HepG2 (cell line): ENCODE data around the gene SULT1C4. TPM values are rescaled to one million over a fixed set of nuclear protein-coding genes. Genes with fewer than 3 reads are reported as not detected.

Experiments
- FOXJ3 ChIP-seq: sonication (generic); formaldehyde crosslinking; IDR thresholded peaks from 2 replicates; pipeline ENCODE4 v1.4.0; 2020; ENCODE audit warnings: missing genetic modification reagents, mild to moderate bottlenecking, borderline replicate concordance
- HHEX ChIP-seq: IDR thresholded peaks from 2 replicates; pipeline ENCODE4 v1.6.1; 2016; ENCODE audit warnings: control low read depth
- KDM3A ChIP-seq: IDR thresholded peaks from 2 replicates; pipeline ENCODE4 v1.6.1; 2018; ENCODE audit warnings: low read depth, missing compliant biosample characterization
- RFX3 ChIP-seq: IDR thresholded peaks from 2 replicates; pipeline ENCODE4 v1.6.1; 2016; ENCODE audit warnings: missing biosample characterization, missing genetic modification reagents
- SMAD1 ChIP-seq: sonication (generic); formaldehyde crosslinking; IDR thresholded peaks from 2 replicates; pipeline ENCODE4 v1.4.0; 2020; ENCODE audit warnings: missing genetic modification reagents, low read depth, mild to moderate bottlenecking, borderline replicate concordance
- SP5 ChIP-seq: IDR thresholded peaks from 2 replicates; pipeline ENCODE4 v1.6.1; 2016; ENCODE audit warnings: low read depth, borderline replicate concordance
- TRIM24 ChIP-seq: sonication (generic); formaldehyde crosslinking; IDR thresholded peaks from 2 replicates; pipeline ENCODE4 v1.8.0; 2022; ENCODE audit warnings: mild to moderate bottlenecking, missing genetic modification reagents
- ZNF33A ChIP-seq: sonication (generic); formaldehyde crosslinking; IDR thresholded peaks from 2 replicates; pipeline ENCODE4 v1.5.1; 2020; ENCODE audit warnings: missing genetic modification reagents, mild to moderate bottlenecking, moderate library complexity, borderline replicate concordance
- ZNF460 ChIP-seq: sonication (generic); formaldehyde crosslinking; IDR thresholded peaks from 2 replicates; pipeline ENCODE4 v1.5.1; 2020; ENCODE audit warnings: missing genetic modification reagents, mild to moderate bottlenecking, borderline replicate concordance
- ZNF562 ChIP-seq: sonication (generic); formaldehyde crosslinking; IDR thresholded peaks from 2 replicates; pipeline ENCODE4 v1.8.0; 2022; ENCODE audit warnings: missing genetic modification reagents, borderline replicate concordance
- polyA plus RNA-seq, 8 experiments: library from polyadenylated mRNA; depleted of rRNA in 3 of 8; stranded (reverse) in 7 of 8; unstranded in 1 of 8; fragments of >200 nt; fragmentation: Illumina TruSeq in 4 of 8; extraction: Trizol in 4 of 8; gene quantifications; 2 replicates each; pipeline versions ENCODE4 v1.2.1 to v1.2.3, GENCODE V29; 2011 to 2016; ENCODE audit warnings: low read depth in 4 of 8, missing spikeins in 1 of 8, mixed read lengths in 1 of 8; ENCODE audit not compliant: insufficient read depth in 1 of 8
- total RNA-seq, 5 experiments: library from RNA; depleted of rRNA; stranded (reverse); fragments of >200 nt; fragmentation: Illumina TruSeq; extraction: Trizol; gene quantifications; 2 replicates each; pipeline ENCODE4 v1.2.3, GENCODE V29; 2016; ENCODE audit warnings: low read depth in 1 of 5
- TF ChIP-seq, protein P1 (sequence below): sonication (generic); formaldehyde crosslinking; IDR thresholded peaks from 2 replicates; pipeline ENCODE4 v1.8.0; 2023; ENCODE audit warnings: mild to moderate bottlenecking, missing genetic modification reagents
- TF ChIP-seq, protein P2 (sequence below): sonication (generic); formaldehyde crosslinking; IDR thresholded peaks from 2 replicates; pipeline ENCODE4 v1.4.0; 2020; ENCODE audit warnings: missing genetic modification reagents, borderline replicate concordance
- TF ChIP-seq, protein P3 (sequence below): fragments of 450-650 bp; IDR thresholded peaks from 2 replicates; pipeline ENCODE4 v1.6.1; 2016
- TF ChIP-seq, protein P4 (sequence below): sonication (generic); formaldehyde crosslinking; IDR thresholded peaks from 2 replicates; pipeline ENCODE4 v1.4.0; 2020; ENCODE audit warnings: missing genetic modification reagents, borderline replicate concordance
- TF ChIP-seq, protein P5 (sequence below): sonication (generic); formaldehyde crosslinking; IDR thresholded peaks from 2 replicates; pipeline ENCODE4 v1.5.0; 2020; ENCODE audit warnings: missing genetic modification reagents
- TF ChIP-seq, protein P6 (sequence below): sonication (generic); formaldehyde crosslinking; IDR thresholded peaks from 2 replicates; pipeline ENCODE4 v1.4.0; 2020; ENCODE audit warnings: missing genetic modification reagents

Gene SULT1C4
- total and polyA plus RNA-seq, 2 of the 13 experiments (the other 11 are each of a cell fraction or from before 2014, with no cell fraction given), result 1.3 to 8.6 TPM

DNA sequence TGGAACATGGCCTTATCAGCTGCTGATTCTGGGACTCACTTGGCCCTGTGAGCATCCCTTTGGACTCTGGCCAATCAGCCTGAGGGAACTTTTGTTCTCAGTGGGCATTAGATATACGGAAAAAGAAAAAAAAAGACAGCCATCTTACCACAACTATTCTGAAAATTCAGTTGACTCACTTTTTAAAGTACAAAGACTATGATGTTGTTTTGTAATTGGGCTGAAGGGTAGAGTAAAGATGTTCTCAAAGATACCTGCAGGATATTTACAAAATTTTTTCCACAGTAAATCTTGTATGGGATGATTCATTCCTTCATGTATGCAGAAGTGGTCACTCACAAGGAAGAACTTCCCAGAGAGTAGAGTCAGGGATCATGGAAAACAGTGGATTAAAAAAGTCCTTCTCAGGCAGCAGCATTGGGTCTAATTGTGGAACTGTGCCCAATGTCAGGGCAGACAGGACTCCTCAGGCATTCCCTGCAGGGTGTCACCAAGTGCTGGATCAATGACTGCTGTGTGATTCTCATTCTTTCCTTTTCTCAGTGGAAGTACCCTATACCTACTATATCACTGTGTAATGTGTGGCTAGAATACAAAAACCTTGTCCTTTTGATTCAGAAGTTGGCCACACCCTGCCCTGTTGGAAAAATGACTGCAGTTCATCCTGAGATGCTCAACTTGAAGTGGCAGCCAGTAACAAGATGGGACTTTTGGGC lies 35.4 kb downstream of the SULT1C4 start (continued):
- no peak for TF ChIP-seq TRIM24 (CRISPR knock-in tag)
- TF ChIP-seq KDM3A (CRISPR knock-in tag), result no peak
- TF ChIP-seq, protein P1, sequence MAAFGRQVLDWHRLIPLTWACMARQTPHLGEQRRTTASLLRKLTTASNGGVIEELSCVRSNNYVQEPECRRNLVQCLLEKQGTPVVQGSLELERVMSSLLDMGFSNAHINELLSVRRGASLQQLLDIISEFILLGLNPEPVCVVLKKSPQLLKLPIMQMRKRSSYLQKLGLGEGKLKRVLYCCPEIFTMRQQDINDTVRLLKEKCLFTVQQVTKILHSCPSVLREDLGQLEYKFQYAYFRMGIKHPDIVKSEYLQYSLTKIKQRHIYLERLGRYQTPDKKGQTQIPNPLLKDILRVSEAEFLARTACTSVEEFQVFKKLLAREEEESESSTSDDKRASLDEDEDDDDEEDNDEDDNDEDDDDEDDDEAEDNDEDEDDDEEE (CRISPR knock-in tag), result no peak
- no peak for TF ChIP-seq SP5 (CRISPR knock-in tag)
- no peak for TF ChIP-seq FOXJ3 (CRISPR knock-in tag)
- no peak for TF ChIP-seq RFX3 (CRISPR knock-in tag)
- no peak for TF ChIP-seq HHEX (CRISPR knock-in tag)
- TF ChIP-seq, protein P2, sequence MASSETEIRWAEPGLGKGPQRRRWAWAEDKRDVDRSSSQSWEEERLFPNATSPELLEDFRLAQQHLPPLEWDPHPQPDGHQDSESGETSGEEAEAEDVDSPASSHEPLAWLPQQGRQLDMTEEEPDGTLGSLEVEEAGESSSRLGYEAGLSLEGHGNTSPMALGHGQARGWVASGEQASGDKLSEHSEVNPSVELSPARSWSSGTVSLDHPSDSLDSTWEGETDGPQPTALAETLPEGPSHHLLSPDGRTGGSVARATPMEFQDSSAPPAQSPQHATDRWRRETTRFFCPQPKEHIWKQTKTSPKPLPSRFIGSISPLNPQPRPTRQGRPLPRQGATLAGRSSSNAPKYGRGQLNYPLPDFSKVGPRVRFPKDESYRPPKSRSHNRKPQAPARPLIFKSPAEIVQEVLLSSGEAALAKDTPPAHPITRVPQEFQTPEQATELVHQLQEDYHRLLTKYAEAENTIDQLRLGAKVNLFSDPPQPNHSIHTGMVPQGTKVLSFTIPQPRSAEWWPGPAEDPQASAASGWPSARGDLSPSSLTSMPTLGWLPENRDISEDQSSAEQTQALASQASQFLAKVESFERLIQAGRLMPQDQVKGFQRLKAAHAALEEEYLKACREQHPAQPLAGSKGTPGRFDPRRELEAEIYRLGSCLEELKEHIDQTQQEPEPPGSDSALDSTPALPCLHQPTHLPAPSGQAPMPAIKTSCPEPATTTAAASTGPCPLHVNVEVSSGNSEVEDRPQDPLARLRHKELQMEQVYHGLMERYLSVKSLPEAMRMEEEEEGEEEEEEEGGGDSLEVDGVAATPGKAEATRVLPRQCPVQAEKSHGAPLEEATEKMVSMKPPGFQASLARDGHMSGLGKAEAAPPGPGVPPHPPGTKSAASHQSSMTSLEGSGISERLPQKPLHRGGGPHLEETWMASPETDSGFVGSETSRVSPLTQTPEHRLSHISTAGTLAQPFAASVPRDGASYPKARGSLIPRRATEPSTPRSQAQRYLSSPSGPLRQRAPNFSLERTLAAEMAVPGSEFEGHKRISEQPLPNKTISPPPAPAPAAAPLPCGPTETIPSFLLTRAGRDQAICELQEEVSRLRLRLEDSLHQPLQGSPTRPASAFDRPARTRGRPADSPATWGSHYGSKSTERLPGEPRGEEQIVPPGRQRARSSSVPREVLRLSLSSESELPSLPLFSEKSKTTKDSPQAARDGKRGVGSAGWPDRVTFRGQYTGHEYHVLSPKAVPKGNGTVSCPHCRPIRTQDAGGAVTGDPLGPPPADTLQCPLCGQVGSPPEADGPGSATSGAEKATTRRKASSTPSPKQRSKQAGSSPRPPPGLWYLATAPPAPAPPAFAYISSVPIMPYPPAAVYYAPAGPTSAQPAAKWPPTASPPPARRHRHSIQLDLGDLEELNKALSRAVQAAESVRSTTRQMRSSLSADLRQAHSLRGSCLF (CRISPR knock-in tag), result no peak
- TF ChIP-seq, protein P3, sequence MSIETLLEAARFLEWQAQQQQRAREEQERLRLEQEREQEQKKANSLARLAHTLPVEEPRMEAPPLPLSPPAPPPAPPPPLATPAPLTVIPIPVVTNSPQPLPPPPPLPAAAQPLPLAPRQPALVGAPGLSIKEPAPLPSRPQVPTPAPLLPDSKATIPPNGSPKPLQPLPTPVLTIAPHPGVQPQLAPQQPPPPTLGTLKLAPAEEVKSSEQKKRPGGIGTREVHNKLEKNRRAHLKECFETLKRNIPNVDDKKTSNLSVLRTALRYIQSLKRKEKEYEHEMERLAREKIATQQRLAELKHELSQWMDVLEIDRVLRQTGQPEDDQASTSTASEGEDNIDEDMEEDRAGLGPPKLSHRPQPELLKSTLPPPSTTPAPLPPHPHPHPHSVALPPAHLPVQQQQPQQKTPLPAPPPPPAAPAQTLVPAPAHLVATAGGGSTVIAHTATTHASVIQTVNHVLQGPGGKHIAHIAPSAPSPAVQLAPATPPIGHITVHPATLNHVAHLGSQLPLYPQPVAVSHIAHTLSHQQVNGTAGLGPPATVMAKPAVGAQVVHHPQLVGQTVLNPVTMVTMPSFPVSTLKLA, result no peak
- no peak for TF ChIP-seq SMAD1 (CRISPR knock-in tag)
- no peak for TF ChIP-seq ZNF460 (CRISPR knock-in tag)
- TF ChIP-seq ZNF33A (CRISPR knock-in tag), result no peak
- TF ChIP-seq, protein P4, sequence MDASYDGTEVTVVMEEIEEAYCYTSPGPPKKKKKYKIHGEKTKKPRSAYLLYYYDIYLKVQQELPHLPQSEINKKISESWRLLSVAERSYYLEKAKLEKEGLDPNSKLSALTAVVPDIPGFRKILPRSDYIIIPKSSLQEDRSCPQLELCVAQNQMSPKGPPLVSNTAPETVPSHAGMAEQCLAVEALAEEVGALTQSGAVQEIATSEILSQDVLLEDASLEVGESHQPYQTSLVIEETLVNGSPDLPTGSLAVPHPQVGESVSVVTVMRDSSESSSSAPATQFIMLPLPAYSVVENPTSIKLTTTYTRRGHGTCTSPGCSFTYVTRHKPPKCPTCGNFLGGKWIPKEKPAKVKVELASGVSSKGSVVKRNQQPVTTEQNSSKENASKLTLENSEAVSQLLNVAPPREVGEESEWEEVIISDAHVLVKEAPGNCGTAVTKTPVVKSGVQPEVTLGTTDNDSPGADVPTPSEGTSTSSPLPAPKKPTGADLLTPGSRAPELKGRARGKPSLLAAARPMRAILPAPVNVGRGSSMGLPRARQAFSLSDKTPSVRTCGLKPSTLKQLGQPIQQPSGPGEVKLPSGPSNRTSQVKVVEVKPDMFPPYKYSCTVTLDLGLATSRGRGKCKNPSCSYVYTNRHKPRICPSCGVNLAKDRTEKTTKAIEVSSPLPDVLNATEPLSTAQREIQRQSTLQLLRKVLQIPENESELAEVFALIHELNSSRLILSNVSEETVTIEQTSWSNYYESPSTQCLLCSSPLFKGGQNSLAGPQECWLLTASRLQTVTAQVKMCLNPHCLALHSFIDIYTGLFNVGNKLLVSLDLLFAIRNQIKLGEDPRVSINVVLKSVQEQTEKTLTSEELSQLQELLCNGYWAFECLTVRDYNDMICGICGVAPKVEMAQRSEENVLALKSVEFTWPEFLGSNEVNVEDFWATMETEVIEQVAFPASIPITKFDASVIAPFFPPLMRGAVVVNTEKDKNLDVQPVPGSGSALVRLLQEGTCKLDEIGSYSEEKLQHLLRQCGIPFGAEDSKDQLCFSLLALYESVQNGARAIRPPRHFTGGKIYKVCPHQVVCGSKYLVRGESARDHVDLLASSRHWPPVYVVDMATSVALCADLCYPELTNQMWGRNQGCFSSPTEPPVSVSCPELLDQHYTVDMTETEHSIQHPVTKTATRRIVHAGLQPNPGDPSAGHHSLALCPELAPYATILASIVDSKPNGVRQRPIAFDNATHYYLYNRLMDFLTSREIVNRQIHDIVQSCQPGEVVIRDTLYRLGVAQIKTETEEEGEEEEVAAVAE (CRISPR knock-in tag), result no peak
- TF ChIP-seq, protein P5, sequence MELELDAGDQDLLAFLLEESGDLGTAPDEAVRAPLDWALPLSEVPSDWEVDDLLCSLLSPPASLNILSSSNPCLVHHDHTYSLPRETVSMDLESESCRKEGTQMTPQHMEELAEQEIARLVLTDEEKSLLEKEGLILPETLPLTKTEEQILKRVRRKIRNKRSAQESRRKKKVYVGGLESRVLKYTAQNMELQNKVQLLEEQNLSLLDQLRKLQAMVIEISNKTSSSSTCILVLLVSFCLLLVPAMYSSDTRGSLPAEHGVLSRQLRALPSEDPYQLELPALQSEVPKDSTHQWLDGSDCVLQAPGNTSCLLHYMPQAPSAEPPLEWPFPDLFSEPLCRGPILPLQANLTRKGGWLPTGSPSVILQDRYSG (CRISPR knock-in tag), result no peak
- TF ChIP-seq, protein P6, sequence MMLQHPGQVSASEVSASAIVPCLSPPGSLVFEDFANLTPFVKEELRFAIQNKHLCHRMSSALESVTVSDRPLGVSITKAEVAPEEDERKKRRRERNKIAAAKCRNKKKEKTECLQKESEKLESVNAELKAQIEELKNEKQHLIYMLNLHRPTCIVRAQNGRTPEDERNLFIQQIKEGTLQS, result no peak
- TF ChIP-seq ZNF562 (CRISPR knock-in tag), result no peak
